PFSK-1 (cell line): Measurements from ENCODE around the gene TFDP2.

Experiments
- FOXP2 ChIP-seq: optimal IDR thresholded peaks from 2 replicates; pipeline ENCODE3; 2011; ENCODE audit warnings: borderline replicate concordance, control low read depth, inconsistent platforms; ENCODE audit not compliant: insufficient read depth; ENCODE audit errors: extremely low read length, extremely low read depth
- POLR2AphosphoS5 ChIP-seq: IDR thresholded peaks from 2 replicates; pipeline ENCODE4 v1.6.1; 2012; ENCODE audit warnings: low read depth, mild to moderate bottlenecking, control low read depth, low read length, moderate library complexity
- REST ChIP-seq, 2 experiments: IDR thresholded peaks; 2 replicates each; pipeline versions ENCODE4 v1.6.1 to v1.8.0; 2011 to 2012; ENCODE audit warnings: low read depth in 2 of 2, low read length in 2 of 2, control low read depth in 1 of 2, inconsistent platforms in 1 of 2, mild to moderate bottlenecking in 1 of 2, moderate library complexity in 1 of 2; ENCODE audit not compliant: insufficient read depth in 1 of 2
- SIN3A ChIP-seq: IDR thresholded peaks from 2 replicates; pipeline ENCODE4 v1.6.1; 2012; ENCODE audit warnings: mild to moderate bottlenecking, low read length, moderate library complexity, borderline replicate concordance; ENCODE audit not compliant: insufficient read depth
- TAF1 ChIP-seq: IDR thresholded peaks from 2 replicates; pipeline ENCODE4 v1.6.1; 2012; ENCODE audit warnings: low read length, control low read depth, borderline replicate concordance; ENCODE audit not compliant: insufficient read depth

DNA sequence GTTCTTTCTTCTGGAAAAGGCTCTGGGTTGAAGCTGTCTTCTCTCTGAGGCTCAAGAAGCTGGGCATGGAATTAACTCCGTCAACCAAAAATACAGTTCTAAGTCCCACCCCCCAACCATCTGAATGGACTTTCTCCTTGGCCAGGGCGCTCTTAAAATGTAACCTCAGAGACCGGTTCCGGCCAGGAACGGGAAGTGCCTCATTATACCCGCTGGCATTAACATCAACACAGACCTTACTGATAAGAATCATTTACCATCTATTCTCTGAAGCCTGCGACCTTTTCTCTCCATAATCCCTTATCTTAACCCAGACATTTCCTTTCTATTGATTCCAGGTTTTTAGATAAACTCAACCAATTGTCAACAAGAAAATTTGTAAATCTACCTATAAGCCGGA is 208.3 kb downstream of the TFDP2 start:
- TF ChIP-seq TAF1, result no peak
- no peak for TF ChIP-seq POLR2AphosphoS5
- TF ChIP-seq REST (IDR thresholded peaks at IDR 0.05; ENCODE audit: insufficient read depth in 1 of 2, low read depth in 2 of 2, low read length in 2 of 2), result no peak
- TF ChIP-seq FOXP2, result no peak
- TF ChIP-seq SIN3A, result no peak
